Activated CD4-positive, alpha-beta T cell treated with anti-CD3 and anti-CD28 coated beads, Interleukin-2, amount 10 ng/mL, durations not matched to agents 7 days and 5 days (primary cell): ENCODE measurements around the gene GAGE10. TPM values are rescaled to one million over a fixed set of nuclear protein-coding genes. Genes with fewer than 3 reads are reported as not detected.
A peak's percentile ranks its signal among the peaks of the same experiment; 100 is the strongest.

Source experiments
- CTCF ChIA-PET: fragments of 350-600 bp; sonication (Branson Sonifier 250); formaldehyde crosslinking; loops from one replicate; lab custom pipeline; 2021; ENCODE audit warnings: antibody characterized with exemption; lab: Charles Lee
- POLR2A ChIA-PET: fragments of 350-600 bp; sonication (Branson Sonifier 250); formaldehyde crosslinking; loops from one replicate; lab custom pipeline; 2021; ENCODE audit warnings: antibody characterized with exemption; lab: Charles Lee
- DNase-seq: peaks from one replicate; pipeline ENCODE4 v3.0.0-alpha.2; 2020
- H3K27ac Mint-ChIP-seq: one replicate; pipeline ENCODE4 v1.8.0; 2021; ENCODE audit warnings: mild to moderate bottlenecking, moderate library complexity, mixed read lengths
- H3K27me3 Mint-ChIP-seq: one replicate; pipeline ENCODE4 v1.8.0; 2021; ENCODE audit warnings: mixed read lengths
- H3K36me3 Mint-ChIP-seq: one replicate; pipeline ENCODE4 v1.8.0; 2021; ENCODE audit warnings: low read depth, mixed read lengths
- H3K4me1 Mint-ChIP-seq: one replicate; pipeline ENCODE4 v1.8.0; 2021; ENCODE audit warnings: mixed read lengths
- H3K4me3 Mint-ChIP-seq: one replicate; pipeline ENCODE4 v1.8.0; 2021; ENCODE audit warnings: mild to moderate bottlenecking, moderate library complexity, mixed read lengths
- H3K9me3 Mint-ChIP-seq: one replicate; pipeline ENCODE4 v1.8.0; 2021; ENCODE audit warnings: mixed read lengths
- total RNA-seq, 2 experiments: library from RNA; stranded (reverse); gene quantifications; one replicate each; pipeline ENCODE4 v1.2.3, GENCODE V29; 2021

Gene GAGE10
- not detected for total RNA-seq

GRCh38 chrX:49303346-49303745 lies at the start of gene GAGE10:
TSS of gene GAGE10 (plus strand) at chrX:49303646. CDS start at chrX:49304860, 1,214 bp downstream.
- DNase-seq, result no peak
- H3K27ac Mint-ChIP-seq, result no peak within 1 kb of the TSS
- no peak within 1 kb of the TSS for H3K4me3 Mint-ChIP-seq
- H3K9me3 Mint-ChIP-seq, result no peaks in the 10 kb centered on the region
- peaks cover 6% of the 10 kb centered on the region for H3K4me1 Mint-ChIP-seq
- H3K27me3 Mint-ChIP-seq, result no peaks in the 10 kb centered on the region
- ChIA-PET POLR2A (no interaction called here), CTCF (no interaction called here)
- H3K36me3 Mint-ChIP-seq, result no peaks in the 10 kb centered on the region

GRCh38 chrX:49254639-49255038 lies 48.8 kb upstream of the GAGE10 start:
- Mint-ChIP-seq H3K4me3 (no peak overlapping the region), H3K36me3 (peaks cover 8% of the 10 kb centered on the region)
- POLR2A ChIA-PET, result no interaction called here

GRCh38 chrX:49256268-49256995 lies 47.0 kb upstream of the GAGE10 start:
- H3K4me1 Mint-ChIP-seq, result peaks cover 24% of the 10 kb centered on the region
- ChIA-PET POLR2A (no interaction called here), CTCF (interaction anchor here (0.6 to 1.2 kb wide), 4 partner anchors 8 to 394 kb away, joined by 3 read pairs; no protein-coding TSS in a partner anchor)
- H3K4me3 Mint-ChIP-seq, result no peak overlapping the region
- H3K27ac Mint-ChIP-seq, result no peak overlapping the region
- no peaks in the 10 kb centered on the region for H3K9me3 Mint-ChIP-seq
- no peaks in the 10 kb centered on the region for H3K27me3 Mint-ChIP-seq
- DNase-seq, result no peak
- peaks cover 7% of the 10 kb centered on the region for H3K36me3 Mint-ChIP-seq

More at GRCh38 chrX:49254639-49255038, 48.8 kb upstream of the GAGE10 start:
- H3K9me3 Mint-ChIP-seq, result no peaks in the 10 kb centered on the region
- CTCF ChIA-PET, result interaction anchor here (0.7 kb wide), 1 partner anchor 37 kb away, joined by 3 read pairs; no protein-coding TSS in a partner anchor
- H3K27ac Mint-ChIP-seq, result peak overlapping the region; percentile 13
- H3K4me1 Mint-ChIP-seq, result peaks cover 23% of the 10 kb centered on the region
- no peak for DNase-seq
- H3K27me3 Mint-ChIP-seq, result no peaks in the 10 kb centered on the region

- no peak for DNase-seq
- H3K9me3 Mint-ChIP-seq, result no peaks in the 10 kb centered on the region
- peaks cover 29% of the 10 kb centered on the region for H3K4me1 Mint-ChIP-seq
- ChIA-PET POLR2A (no interaction called here), CTCF (interaction anchor here (0.8 to 1.2 kb wide), 3 partner anchors 9 to 93 kb away, joined by 3 read pairs; no protein-coding TSS in a partner anchor)
- no peaks in the 10 kb centered on the region for H3K27me3 Mint-ChIP-seq
- H3K36me3 Mint-ChIP-seq, result peaks cover 7% of the 10 kb centered on the region
- H3K4me3 Mint-ChIP-seq, result no peak overlapping the region
- H3K27ac Mint-ChIP-seq, result peak overlapping the region; percentile 69
These were observed 46.2 kb upstream of the GAGE10 start for GRCh38 chrX:49257074-49257790.

- Mint-ChIP-seq H3K27ac (peak overlapping the region; percentile 69), H3K4me3 (no peak overlapping the region)
These were observed 45.3 kb upstream of the GAGE10 start for GRCh38 chrX:49257846-49258748.

GRCh38 chrX:49258749-49259124 lies 44.7 kb upstream of the GAGE10 start:
- H3K36me3 Mint-ChIP-seq, result peaks cover 5% of the 10 kb centered on the region
- POLR2A ChIA-PET, result no interaction called here
- H3K4me3 Mint-ChIP-seq, result no peak overlapping the region
- CTCF ChIA-PET, result interaction anchor here (1.1 to 2.2 kb wide), 3 partner anchors 10 to 66 kb away, joined by 3 to 8 read pairs (median 3); no protein-coding TSS in a partner anchor
- H3K9me3 Mint-ChIP-seq, result no peaks in the 10 kb centered on the region
- H3K27ac Mint-ChIP-seq, result peak overlapping the region; percentile 31
- H3K4me1 Mint-ChIP-seq, result peaks cover 34% of the 10 kb centered on the region
- DNase-seq, result no peak
- no peaks in the 10 kb centered on the region for H3K27me3 Mint-ChIP-seq

More at GRCh38 chrX:49257846-49258748, 45.3 kb upstream of the GAGE10 start:
- CTCF ChIA-PET, result interaction anchor here (1.1 to 2.2 kb wide), 3 partner anchors 9 to 16 kb away, joined by 3 to 8 read pairs (median 3); no protein-coding TSS in a partner anchor
- H3K9me3 Mint-ChIP-seq, result no peaks in the 10 kb centered on the region
- no peaks in the 10 kb centered on the region for H3K27me3 Mint-ChIP-seq
- DNase-seq, result no peak
- POLR2A ChIA-PET, result no interaction called here
- H3K4me1 Mint-ChIP-seq, result peaks cover 34% of the 10 kb centered on the region
- peaks cover 7% of the 10 kb centered on the region for H3K36me3 Mint-ChIP-seq

- no peaks in the 10 kb centered on the region for H3K27me3 Mint-ChIP-seq
- H3K27ac Mint-ChIP-seq, result no peak overlapping the region
- H3K4me1 Mint-ChIP-seq, result peaks cover 47% of the 10 kb centered on the region
- peak overlapping the region; percentile 10 for H3K4me3 Mint-ChIP-seq
- POLR2A ChIA-PET, result no interaction called here
- peaks cover 5% of the 10 kb centered on the region for H3K36me3 Mint-ChIP-seq
- H3K9me3 Mint-ChIP-seq, result no peaks in the 10 kb centered on the region
- CTCF ChIA-PET, result interaction anchor here (1.2 to 2.2 kb wide), 2 partner anchors 9 to 12 kb away, joined by 3 to 8 read pairs; no protein-coding TSS in a partner anchor
- DNase-seq, result no peak
These were observed 43.0 kb upstream of the GAGE10 start for GRCh38 chrX:49260221-49260985.

- no peaks in the 10 kb centered on the region for H3K9me3 Mint-ChIP-seq
- peaks cover 5% of the 10 kb centered on the region for H3K36me3 Mint-ChIP-seq
- ChIA-PET POLR2A (no interaction called here), CTCF (no interaction called here)
- peak overlapping the region; percentile 66 for H3K4me3 Mint-ChIP-seq
- no peak overlapping the region for H3K27ac Mint-ChIP-seq
- no peak for DNase-seq
- H3K4me1 Mint-ChIP-seq, result peaks cover 44% of the 10 kb centered on the region
- H3K27me3 Mint-ChIP-seq, result no peaks in the 10 kb centered on the region
These were observed 40.8 kb upstream of the GAGE10 start for GRCh38 chrX:49262603-49263002.

GRCh38 chrX:49263631-49264030 lies 39.8 kb upstream of the GAGE10 start:
- CTCF ChIA-PET, result no interaction called here
- Mint-ChIP-seq H3K4me3 (peak overlapping the region; percentile 66), H3K9me3 (no peaks in the 10 kb centered on the region), H3K36me3 (peaks cover 5% of the 10 kb centered on the region), H3K27ac (peak overlapping the region; percentile 81), H3K4me1 (peaks cover 46% of the 10 kb centered on the region), H3K27me3 (no peaks in the 10 kb centered on the region)
- POLR2A ChIA-PET, result no interaction called here
- no peak for DNase-seq

GRCh38 chrX:49264460-49264859 lies 39.0 kb upstream of the GAGE10 start, which contains the start of gene FOXP3:
TSS of gene FOXP3 (minus strand) at chrX:49264710. CDS start at chrX:49258505, 6,205 bp downstream.
- Mint-ChIP-seq H3K36me3 (peaks cover 5% of the 10 kb centered on the region), H3K9me3 (no peaks in the 10 kb centered on the region), H3K4me3 (peak within 1 kb of the TSS; percentile 66), H3K27me3 (no peaks in the 10 kb centered on the region), H3K27ac (peak within 1 kb of the TSS; percentile 81), H3K4me1 (peaks cover 42% of the 10 kb centered on the region)
- DNase-seq, result no peak
- ChIA-PET POLR2A (no interaction called here), CTCF (no interaction called here)

- no peaks in the 10 kb centered on the region for H3K27me3 Mint-ChIP-seq
- ChIA-PET CTCF (interaction anchor here (0.7 kb wide), 1 partner anchor 17 kb away, joined by 3 read pairs; no protein-coding TSS in a partner anchor), POLR2A (no interaction called here)
- peaks cover 9% of the 10 kb centered on the region for H3K36me3 Mint-ChIP-seq
- no peaks in the 10 kb centered on the region for H3K9me3 Mint-ChIP-seq
- peaks cover 47% of the 10 kb centered on the region for H3K4me1 Mint-ChIP-seq
- H3K4me3 Mint-ChIP-seq, result peak overlapping the region; percentile 93
- DNase-seq, result no peak
- H3K27ac Mint-ChIP-seq, result no peak overlapping the region
These were observed 36.7 kb upstream of the GAGE10 start for GRCh38 chrX:49266523-49267445.
